MCF 10A (cell line): ENCODE measurements around the gene RRM1. TPM values are rescaled to one million over a fixed set of nuclear protein-coding genes. Genes with fewer than 3 reads are reported as not detected.
A peak's percentile ranks its signal among the peaks of the same experiment; 100 is the strongest.

Experiments
- BruUV-seq: library from RNA; stranded (reverse); fragments of 400-500 nt; replicated peaks from 2 replicates; lab custom pipeline; 2021; lab: Mats Ljungman, UMichigan
- CTCF ChIA-PET: fragments of 300-600 bp; sonication (Branson Sonifier 250); formaldehyde crosslinking; extraction: SDS; loops from one replicate; lab custom pipeline; 2021; ENCODE audit warnings: antibody characterized with exemption, inconsistent platforms; lab: Yijun Ruan, JAX
- POLR2A ChIA-PET: fragments of 300-600, 350-650 bp; sonication (Branson Sonifier 250); formaldehyde crosslinking; extraction: SDS; loops from one replicate; lab custom pipeline; 2020; ENCODE audit warnings: antibody characterized with exemption, inconsistent platforms; lab: Yijun Ruan, JAX
- DNase-seq: peaks from one replicate; pipeline ENCODE4 v3.0.0-alpha.2; 2018; ENCODE audit not compliant: unreplicated experiment
- H3K27ac Mint-ChIP-seq: one replicate; pipeline ENCODE4 v1.8.0; 2022; ENCODE audit warnings: mild to moderate bottlenecking, low read depth, mixed read lengths; ENCODE audit not compliant: unreplicated experiment
- H3K27me3 Mint-ChIP-seq: one replicate; pipeline ENCODE4 v1.8.0; 2022; ENCODE audit warnings: mixed read lengths; ENCODE audit not compliant: insufficient read depth, unreplicated experiment
- H3K36me3 Mint-ChIP-seq: one replicate; pipeline ENCODE4 v1.8.0; 2022; ENCODE audit warnings: mild to moderate bottlenecking, moderate library complexity, mixed read lengths; ENCODE audit not compliant: insufficient read depth, unreplicated experiment
- H3K4me1 Mint-ChIP-seq: one replicate; pipeline ENCODE4 v1.8.0; 2022; ENCODE audit warnings: mixed read lengths; ENCODE audit not compliant: insufficient read depth, unreplicated experiment
- H3K4me3 Mint-ChIP-seq: one replicate; pipeline ENCODE4 v1.8.0; 2022; ENCODE audit warnings: mild to moderate bottlenecking, moderate library complexity, mixed read lengths; ENCODE audit not compliant: unreplicated experiment
- H3K9me3 Mint-ChIP-seq: one replicate; pipeline ENCODE4 v1.8.0; 2022; ENCODE audit warnings: mixed read lengths; ENCODE audit not compliant: unreplicated experiment
- CTCF ChIP-seq: fragments of 200-600 bp; IDR thresholded peaks from one replicate; pipeline ENCODE4 v1.8.0; 2022; ENCODE audit warnings: antibody characterized with exemption, mild to moderate bottlenecking; ENCODE audit not compliant: unreplicated experiment
- intact Hi-C: fragments of 100-400 bp; cut with micrococcal nuclease; formaldehyde crosslinking; loops from 2 replicates; pipeline ENCODE4 v1.14.1; 2022
- total RNA-seq: library from RNA; stranded (reverse); gene quantifications from 2 replicates; pipeline ENCODE4 v1.2.3, GENCODE V29; 2022

The RRM1 gene
- total RNA-seq, 1 experiment from 2014 or later, result 86.1 TPM

DNA sequence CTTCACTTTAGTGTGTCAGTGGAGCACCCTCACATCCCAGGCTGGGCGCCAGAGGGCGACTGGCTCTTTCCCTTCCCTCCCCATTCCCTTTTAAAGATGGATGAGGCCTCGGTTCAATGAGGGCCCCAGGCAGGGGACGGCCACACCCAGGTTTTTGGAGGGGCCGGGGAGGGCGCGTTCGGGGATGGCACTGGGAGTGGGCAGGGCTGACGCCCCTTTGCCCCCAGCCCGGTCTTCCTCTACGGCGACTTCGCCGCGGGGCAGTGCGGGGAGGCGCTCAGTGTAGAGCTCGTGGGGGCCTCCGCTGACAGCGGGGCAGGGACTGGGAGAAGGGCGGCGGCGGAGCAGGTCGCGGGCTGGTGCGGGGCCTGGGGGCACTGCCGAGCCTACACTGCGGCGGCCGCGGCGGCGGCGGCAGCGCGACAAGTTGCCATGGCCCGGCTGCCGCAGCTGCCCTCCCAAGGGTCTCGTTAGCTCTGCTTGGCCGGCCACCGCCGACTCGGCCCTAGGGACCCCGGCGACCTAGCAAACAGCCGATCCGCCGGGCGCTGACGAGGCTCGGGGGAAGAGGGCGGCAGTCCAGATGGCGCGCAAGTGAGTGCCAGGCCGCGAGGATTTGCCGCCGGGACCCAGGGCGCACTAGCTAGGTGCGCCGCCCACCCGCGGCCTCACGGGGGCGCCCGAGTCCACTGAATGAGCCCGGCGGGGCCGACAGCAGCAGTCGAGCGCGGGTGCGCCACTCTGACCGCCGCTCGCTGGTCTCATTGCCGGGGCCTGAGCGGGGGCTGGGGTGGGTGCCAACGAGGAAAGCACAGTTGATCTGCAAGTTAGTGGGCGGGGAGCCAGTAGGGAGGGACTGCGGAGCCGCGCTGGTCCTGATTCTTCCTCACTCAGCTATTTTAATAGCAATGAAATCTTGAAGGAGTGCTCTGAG is 92.7 kb downstream of the RRM1 start:
- intact Hi-C loops, result loop anchor here (1.0 to 10.0 kb wide), 8 partner anchors 306 to 1197 kb away; partner anchors contain the start of genes OR51F2, OR51M1 and TRIM68
- ChIA-PET CTCF (interaction anchor here (0.5 to 9.4 kb wide), 90 partner anchors 9 to 1498 kb away, joined by 3 to 316 read pairs (median 4); partner anchors contain the start of genes OR51B5, OR51D1, OR52K1 and OR52M1), POLR2A (interaction anchor here (0.6 to 1.2 kb wide), 4 partner anchors 16 to 416 kb away, joined by 3 to 4 read pairs (median 3); no protein-coding TSS in a partner anchor)
- no peaks in the 10 kb centered on the region for H3K4me1 Mint-ChIP-seq
- peak overlapping the region; percentile 73 for H3K4me3 Mint-ChIP-seq
- H3K9me3 Mint-ChIP-seq, result no peaks in the 10 kb centered on the region
- TF ChIP-seq CTCF, result peak; percentile 99
- no TSS peak for BruUV-seq
- peak; percentile 80 for DNase-seq
- no peaks in the 10 kb centered on the region for H3K27me3 Mint-ChIP-seq
- H3K36me3 Mint-ChIP-seq, result no peaks in the 10 kb centered on the region
- no peak overlapping the region for H3K27ac Mint-ChIP-seq

Other genes starting within 250 kb of the RRM1 start
- gene STIM1, start 239.1 kb upstream of the RRM1 start, total RNA-seq, result 41.2 and 56.2 TPM in 2 replicates